Activated CD8-positive, alpha-beta T cell treated with anti-CD3 and anti-CD28 coated beads for 36 hours (primary cell): ENCODE results near the gene ARHGEF16. TPM values are rescaled to one million over a fixed set of nuclear protein-coding genes. Genes with fewer than 3 reads are reported as not detected.

Experiments
- ATAC-seq: fragments of 200-7000 bp; cut with Tn5 transposase; one replicate; pipeline ENCODE4 v1.10.0; 2021; ENCODE audit warnings: mild to moderate bottlenecking, moderate library complexity
- CTCF ChIA-PET: fragments of 350-600 bp; sonication (Branson Sonifier 250); formaldehyde crosslinking; loops from one replicate; lab custom pipeline; 2021; ENCODE audit warnings: antibody characterized with exemption; lab: Charles Lee
- POLR2A ChIA-PET: fragments of 350-600 bp; sonication (Branson Sonifier 250); formaldehyde crosslinking; loops from one replicate; lab custom pipeline; 2021; ENCODE audit warnings: antibody characterized with exemption; lab: Charles Lee
- DNase-seq: peaks from one replicate; pipeline ENCODE4 v3.0.0-alpha.2; 2020
- H3K27ac Mint-ChIP-seq: one replicate; pipeline ENCODE4 v1.8.0; 2021; ENCODE audit warnings: mild to moderate bottlenecking, mixed read lengths
- H3K27me3 Mint-ChIP-seq: one replicate; pipeline ENCODE4 v1.8.0; 2021; ENCODE audit warnings: mixed read lengths
- H3K36me3 Mint-ChIP-seq: one replicate; pipeline ENCODE4 v1.8.0; 2021; ENCODE audit warnings: low read depth, mixed read lengths
- H3K4me1 Mint-ChIP-seq: one replicate; pipeline ENCODE4 v1.8.0; 2021; ENCODE audit warnings: low read depth, mixed read lengths
- H3K4me3 Mint-ChIP-seq: one replicate; pipeline ENCODE4 v1.8.0; 2021; ENCODE audit warnings: mild to moderate bottlenecking, moderate library complexity, mixed read lengths
- H3K9me3 Mint-ChIP-seq: one replicate; pipeline ENCODE4 v1.8.0; 2021; ENCODE audit warnings: mixed read lengths
- CTCF ChIP-seq: fragments of 200-600 bp; IDR thresholded peaks from one replicate; pipeline ENCODE4 v1.8.0; 2022; ENCODE audit warnings: antibody characterized with exemption, mild to moderate bottlenecking
- intact Hi-C: fragments of 100-400 bp; cut with micrococcal nuclease; formaldehyde crosslinking; loops from one replicate; pipeline ENCODE4 v1.10.0; 2022
- total RNA-seq, 2 experiments: library from RNA; stranded (reverse); gene quantifications; one replicate each; pipeline ENCODE4 v1.2.3, GENCODE V29; 2021

The ARHGEF16 gene
- total RNA-seq, 2 experiments from 2014 or later = not detected

GRCh38 chr1:3464649-3465025 lies 10.2 kb downstream of the ARHGEF16 start:
- ATAC-seq = no peak
- Mint-ChIP-seq H3K36me3 (no peaks in the 10 kb centered on the region), H3K4me3 (no peak overlapping the region), H3K4me1 (no peaks in the 10 kb centered on the region), H3K9me3 (no peaks in the 10 kb centered on the region), H3K27me3 (no peaks in the 10 kb centered on the region), H3K27ac (no peak overlapping the region)
- POLR2A ChIA-PET = no interaction called here
- no peak for TF ChIP-seq CTCF
- CTCF ChIA-PET = interaction anchor here (2.6 kb wide), 1 partner anchor 12 kb away, joined by 15 read pairs; no protein-coding TSS in a partner anchor
- intact Hi-C loops = no loop called here
- no peak for DNase-seq

GRCh38 chr1:3465091-3465934 lies 10.8 kb downstream of the ARHGEF16 start:
- Mint-ChIP-seq H3K27ac (no peak overlapping the region), H3K4me1 (no peaks in the 10 kb centered on the region), H3K9me3 (no peaks in the 10 kb centered on the region), H3K36me3 (no peaks in the 10 kb centered on the region), H3K27me3 (no peaks in the 10 kb centered on the region), H3K4me3 (no peak overlapping the region)
- no peak for ATAC-seq
- intact Hi-C loops = no loop called here
- ChIA-PET CTCF (no interaction called here), POLR2A (no interaction called here)
- DNase-seq = no peak
- TF ChIP-seq CTCF = no peak

GRCh38 chr1:3465935-3466321 lies 11.5 kb downstream of the ARHGEF16 start:
- Mint-ChIP-seq H3K9me3 (no peaks in the 10 kb centered on the region), H3K4me1 (peaks cover 3% of the 10 kb centered on the region), H3K4me3 (no peak overlapping the region), H3K27me3 (no peaks in the 10 kb centered on the region), H3K27ac (no peak overlapping the region), H3K36me3 (no peaks in the 10 kb centered on the region)
- POLR2A ChIA-PET = no interaction called here
- DNase-seq = no peak
- CTCF ChIA-PET = no interaction called here
- intact Hi-C loops = no loop called here
- no peak for ATAC-seq
- no peak for TF ChIP-seq CTCF

- H3K27ac Mint-ChIP-seq = no peak overlapping the region
- H3K4me1 Mint-ChIP-seq = peaks cover 3% of the 10 kb centered on the region
- TF ChIP-seq CTCF = no peak
- intact Hi-C loops = no loop called here
- DNase-seq (no peak), ATAC-seq (no peak)
- ChIA-PET CTCF (no interaction called here), POLR2A (no interaction called here)
- no peaks in the 10 kb centered on the region for H3K27me3 Mint-ChIP-seq
- H3K4me3 Mint-ChIP-seq = no peak overlapping the region
- no peaks in the 10 kb centered on the region for H3K36me3 Mint-ChIP-seq
- H3K9me3 Mint-ChIP-seq = no peaks in the 10 kb centered on the region
Observed at GRCh38 chr1:3466366-3467075, 12.1 kb downstream of the ARHGEF16 start.
